Lower lobe of right lung (tissue), 2 donors: ENCODE measurements around the gene SNTN. TPM values are rescaled to one million over a fixed set of nuclear protein-coding genes. Genes with fewer than 3 reads are reported as not detected.

Experiments
- ATAC-seq, 2 donors: fragments of 200-7000 bp; cut with Tn5 transposase; one replicate each; pipeline ENCODE4 v1.9.1; 2020 to 2022; ENCODE audit warnings: mild to moderate bottlenecking in 2 of 2, moderate library complexity in 2 of 2
- DNase-seq: peaks from one replicate; pipeline ENCODE4 v3.0.0-alpha.2; 2020
- H3K27ac ChIP-seq: fragments of 200-600 bp; one replicate; pipeline ENCODE4 v1.8.0; 2022
- H3K27me3 ChIP-seq: fragments of 200-600 bp; one replicate; pipeline ENCODE4 v1.8.0; 2022; ENCODE audit warnings: low read depth
- H3K36me3 ChIP-seq: fragments of 200-600 bp; one replicate; pipeline ENCODE4 v1.8.0; 2022; ENCODE audit warnings: mild to moderate bottlenecking
- H3K4me1 ChIP-seq: fragments of 200-600 bp; one replicate; pipeline ENCODE4 v1.8.0; 2022
- H3K4me3 ChIP-seq: fragments of 200-600 bp; one replicate; pipeline ENCODE4 v1.8.0; 2022; ENCODE audit warnings: mild to moderate bottlenecking
- H3K9me3 ChIP-seq: fragments of 200-600 bp; one replicate; pipeline ENCODE4 v1.8.0; 2022
- intact Hi-C: fragments of 100-400 bp; cut with DNase I; formaldehyde crosslinking; loops from one replicate; pipeline ENCODE4 v1.11.0; 2022
- total RNA-seq: library from RNA; stranded (reverse); fragmentation: NEBNext Ultra II Directional; extraction: Animal tissue kit (Norgen Biotek cat#: 25700); gene quantifications from one replicate; pipeline ENCODE4 v1.2.1, GENCODE V29; 2021
- TF ChIP-seq, protein P1 (sequence below): fragments of 200-600 bp; IDR thresholded peaks from one replicate; pipeline ENCODE4 v1.8.0; 2022; ENCODE audit warnings: antibody characterized with exemption, mild to moderate bottlenecking
- donor health status: DM: no; HTN: yes; CAD: no; lungs with severe emphysema.

The SNTN gene
- total RNA-seq, 1 donor from 2014 or later: 12.8 TPM

DNA sequence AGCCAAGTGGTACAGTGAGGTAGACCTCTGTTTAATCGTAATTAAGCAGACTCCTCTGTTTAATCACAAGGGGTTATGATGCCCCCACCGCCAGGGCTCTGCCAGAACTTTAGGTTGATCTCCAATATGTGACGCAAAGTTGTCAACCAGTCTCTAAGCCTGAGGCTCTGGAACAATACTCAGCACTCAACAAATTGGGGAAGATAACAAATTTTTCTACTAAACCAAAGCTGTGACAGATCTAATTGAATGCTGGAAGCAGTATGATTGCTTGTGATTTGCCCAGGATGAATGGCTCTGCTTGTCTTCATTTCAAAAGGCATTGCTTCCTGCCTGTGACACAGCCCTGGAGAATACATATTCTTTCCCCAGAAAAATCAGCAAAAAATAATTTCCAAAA is 57.1 kb downstream of the SNTN start:
- Histone ChIP-seq H3K9me3 (no peaks in the 10 kb centered on the region), H3K4me1 (no peaks in the 10 kb centered on the region), H3K4me3 (no peak overlapping the region), H3K27ac (no peak overlapping the region), H3K27me3 (no peaks in the 10 kb centered on the region), H3K36me3 (no peaks in the 10 kb centered on the region)
- DNase-seq: no peak
- intact Hi-C loops: no loop called here
- TF ChIP-seq, protein P1, sequence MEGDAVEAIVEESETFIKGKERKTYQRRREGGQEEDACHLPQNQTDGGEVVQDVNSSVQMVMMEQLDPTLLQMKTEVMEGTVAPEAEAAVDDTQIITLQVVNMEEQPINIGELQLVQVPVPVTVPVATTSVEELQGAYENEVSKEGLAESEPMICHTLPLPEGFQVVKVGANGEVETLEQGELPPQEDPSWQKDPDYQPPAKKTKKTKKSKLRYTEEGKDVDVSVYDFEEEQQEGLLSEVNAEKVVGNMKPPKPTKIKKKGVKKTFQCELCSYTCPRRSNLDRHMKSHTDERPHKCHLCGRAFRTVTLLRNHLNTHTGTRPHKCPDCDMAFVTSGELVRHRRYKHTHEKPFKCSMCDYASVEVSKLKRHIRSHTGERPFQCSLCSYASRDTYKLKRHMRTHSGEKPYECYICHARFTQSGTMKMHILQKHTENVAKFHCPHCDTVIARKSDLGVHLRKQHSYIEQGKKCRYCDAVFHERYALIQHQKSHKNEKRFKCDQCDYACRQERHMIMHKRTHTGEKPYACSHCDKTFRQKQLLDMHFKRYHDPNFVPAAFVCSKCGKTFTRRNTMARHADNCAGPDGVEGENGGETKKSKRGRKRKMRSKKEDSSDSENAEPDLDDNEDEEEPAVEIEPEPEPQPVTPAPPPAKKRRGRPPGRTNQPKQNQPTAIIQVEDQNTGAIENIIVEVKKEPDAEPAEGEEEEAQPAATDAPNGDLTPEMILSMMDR: no peak
- no peak for ATAC-seq

Other genes starting within 250 kb of the SNTN start
- not detected for gene C3orf49, start 166.6 kb downstream of the SNTN start, total RNA-seq
- 47.2 TPM for gene THOC7, start 211.1 kb downstream of the SNTN start, total RNA-seq
- gene ATXN7, start 211.2 kb downstream of the SNTN start, total RNA-seq: 37.3 TPM